ENCODE measurements around the gene CES4A.

GRCh38 chr16:66949472-66949871 lies 38.9 kb upstream of the CES4A start:
- TF ChIP-seq CTCF (IDR thresholded peaks at IDR 0.05; ENCODE audit: insufficient read depth, low read depth, low read length) (no peak), EZH2 (IDR thresholded peaks at IDR 0.05; ENCODE audit: insufficient read depth, low read length) (no peak)

Data from astrocyte (in vitro differentiated cells and primary cell).